Measurements from ENCODE around the gene NUDT6. TPM values are rescaled to one million over a fixed set of nuclear protein-coding genes. Genes with fewer than 3 reads are reported as not detected.

The NUDT6 gene
- total RNA-seq, 2 donors from 2014 or later, result 0.82 to 1.1 TPM

DNA sequence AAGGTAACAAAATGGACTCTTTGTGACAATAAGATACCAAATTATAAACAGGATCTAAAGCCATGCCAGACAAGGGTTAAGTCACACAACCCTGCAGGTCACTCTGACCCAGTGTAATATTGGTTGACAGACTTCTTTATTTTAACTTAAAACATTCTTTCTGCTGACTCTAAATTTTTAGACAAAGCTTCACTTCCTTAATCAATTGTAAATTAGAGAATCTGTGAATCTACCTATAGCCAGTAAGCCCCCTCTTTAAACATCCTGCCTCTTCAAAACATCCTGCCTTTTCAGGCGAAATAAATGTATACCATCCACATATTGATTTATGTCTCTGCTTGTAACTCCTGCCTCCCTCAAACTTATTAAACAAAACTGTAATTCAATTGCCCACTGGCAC, 14.2 kb downstream of the NUDT6 start:
- no peaks in the 10 kb centered on the region for H3K4me1 Mint-ChIP-seq
- no peak overlapping the region for H3K4me3 Mint-ChIP-seq
- no peak overlapping the region for H3K27ac Mint-ChIP-seq
- peaks cover 5% of the 10 kb centered on the region for H3K36me3 Mint-ChIP-seq (ENCODE audit: low read depth)
- no peaks in the 10 kb centered on the region for H3K9me3 ChIP-seq (ENCODE audit: control insufficient read depth, low read length, poor library complexity, severe bottlenecking)
- ATAC-seq, result no peak
- H3K27me3 Mint-ChIP-seq, result no peaks in the 10 kb centered on the region
- no peak for DNase-seq

DNA sequence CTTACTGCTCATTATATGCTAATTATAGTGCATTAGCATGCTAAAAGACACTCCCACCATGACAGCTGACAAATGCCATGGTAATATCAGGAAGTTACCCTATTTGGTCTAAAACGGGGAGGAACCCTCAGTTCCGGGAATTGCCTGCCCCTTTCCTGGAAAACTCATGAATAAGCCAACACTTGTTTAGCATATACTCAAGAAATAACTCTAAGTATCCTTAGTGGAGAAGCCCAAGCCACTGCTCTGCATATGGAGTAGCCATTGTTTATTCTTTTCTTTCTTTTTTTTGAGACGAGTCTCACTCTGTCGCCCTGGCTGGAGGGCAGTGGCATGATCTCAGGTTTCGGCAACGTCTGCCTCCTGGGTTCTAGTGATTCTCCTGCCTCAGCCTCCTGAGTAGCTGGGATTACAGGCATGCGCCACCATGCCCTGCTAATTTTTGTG, 15.5 kb downstream of the NUDT6 start:
- peaks cover 7% of the 10 kb centered on the region for H3K36me3 Mint-ChIP-seq (ENCODE audit: low read depth)
- no peak overlapping the region for H3K27ac Mint-ChIP-seq
- H3K9me3 ChIP-seq (ENCODE audit: control insufficient read depth, low read length, poor library complexity, severe bottlenecking), result no peaks in the 10 kb centered on the region
- no peaks in the 10 kb centered on the region for H3K27me3 Mint-ChIP-seq
- ATAC-seq (no peak), DNase-seq (no peak)
- no peaks in the 10 kb centered on the region for H3K4me1 Mint-ChIP-seq
- no peak overlapping the region for H3K4me3 Mint-ChIP-seq

DNA sequence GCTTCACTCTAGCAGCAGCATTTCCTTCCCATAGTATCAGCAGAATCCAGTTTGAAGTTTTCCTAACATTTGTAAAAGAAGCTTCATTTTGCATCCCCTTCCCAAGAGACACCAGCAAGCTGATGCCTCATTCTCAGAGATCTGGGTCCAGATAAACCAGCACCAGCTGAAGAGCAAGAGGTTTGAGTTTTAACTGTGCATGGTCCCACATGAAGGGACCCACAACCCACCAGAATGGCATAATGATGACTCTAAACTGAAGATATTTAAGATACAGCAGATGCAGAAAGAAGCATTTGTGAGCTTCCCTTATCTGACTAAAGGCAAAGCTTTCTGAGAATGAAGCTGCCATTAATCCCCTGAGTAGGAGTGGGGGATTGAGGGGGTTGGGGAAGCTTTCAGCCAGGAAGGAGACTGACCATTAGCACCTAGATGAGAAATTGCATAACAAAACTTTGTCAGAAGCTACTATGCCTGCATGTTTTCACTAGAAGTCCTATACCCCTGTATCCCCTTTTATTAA, 18.6 kb downstream of the NUDT6 start:
- H3K4me1 Mint-ChIP-seq, result no peaks in the 10 kb centered on the region
- H3K9me3 ChIP-seq (ENCODE audit: control insufficient read depth, low read length, poor library complexity, severe bottlenecking), result no peaks in the 10 kb centered on the region
- no peaks in the 10 kb centered on the region for H3K27me3 Mint-ChIP-seq
- DNase-seq (no peak), ATAC-seq (no peak)
- peaks cover 11% of the 10 kb centered on the region for H3K36me3 Mint-ChIP-seq (ENCODE audit: low read depth)
- no peak overlapping the region for H3K4me3 Mint-ChIP-seq
- no peak overlapping the region for H3K27ac Mint-ChIP-seq

DNA sequence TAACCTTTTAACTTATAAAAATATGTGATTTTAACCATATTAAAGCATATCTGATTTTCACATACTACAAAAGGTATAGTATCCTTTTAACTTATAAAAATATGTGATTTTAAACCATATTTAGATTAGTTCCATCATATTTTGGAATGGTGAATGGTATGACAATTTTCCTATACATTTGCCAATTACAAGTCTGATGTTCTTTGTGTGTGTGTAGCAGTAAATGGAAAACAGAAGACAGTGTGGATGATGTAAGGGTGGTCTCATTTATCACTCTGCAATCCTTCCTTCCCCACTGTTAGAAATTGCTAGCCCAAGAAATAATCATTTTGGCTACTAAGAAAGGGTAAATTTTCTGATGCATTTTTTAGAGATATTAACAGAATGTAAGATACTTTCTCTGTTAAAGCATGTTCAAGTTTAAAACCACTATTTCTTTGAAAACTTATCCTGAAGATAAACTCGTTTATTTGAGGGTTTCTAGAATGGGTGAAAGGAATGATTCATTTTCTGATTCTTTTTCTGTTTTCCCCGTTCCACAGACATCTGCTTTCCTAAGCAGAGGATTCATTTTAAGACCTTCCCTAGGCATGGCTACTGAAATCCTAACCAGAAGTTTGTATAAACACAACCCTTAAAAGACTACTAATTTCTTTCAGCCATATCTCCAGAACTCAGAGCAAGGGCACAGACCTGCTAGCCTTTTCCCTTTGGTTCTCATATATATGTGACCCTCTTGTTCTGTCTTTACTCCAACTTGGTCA, 21.0 kb downstream of the NUDT6 start:
- no peak for DNase-seq
- no peaks in the 10 kb centered on the region for H3K27me3 Mint-ChIP-seq
- H3K36me3 Mint-ChIP-seq (ENCODE audit: low read depth), result peaks cover 9% of the 10 kb centered on the region
- H3K4me1 Mint-ChIP-seq, result no peaks in the 10 kb centered on the region
- no peak for ATAC-seq
- H3K9me3 ChIP-seq (ENCODE audit: control insufficient read depth, low read length, poor library complexity, severe bottlenecking), result no peaks in the 10 kb centered on the region
- H3K27ac Mint-ChIP-seq, result no peak overlapping the region
- no peak overlapping the region for H3K4me3 Mint-ChIP-seq

DNA sequence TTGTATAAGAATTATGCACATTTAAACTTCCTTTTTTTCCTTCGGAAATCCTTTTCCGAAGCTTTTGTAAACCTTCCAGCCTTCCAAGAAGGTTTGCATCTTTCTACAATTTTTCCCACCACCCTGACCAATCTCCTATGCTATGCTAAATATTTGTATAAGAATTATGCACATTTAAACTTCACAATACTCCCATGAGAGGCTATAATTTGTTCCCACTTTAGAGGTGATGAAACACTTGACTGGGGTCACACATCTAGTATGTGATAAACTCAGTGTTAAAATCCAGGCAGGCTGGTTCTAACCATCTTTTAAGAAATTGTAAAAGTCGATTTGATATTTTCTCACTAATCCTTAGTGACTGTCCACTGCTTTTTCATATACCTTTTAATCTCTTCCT, 22.1 kb downstream of the NUDT6 start:
- DNase-seq (no peak), ATAC-seq (no peak)
- Mint-ChIP-seq H3K27me3 (no peaks in the 10 kb centered on the region), H3K36me3 (ENCODE audit: low read depth) (peaks cover 7% of the 10 kb centered on the region), H3K27ac (no peak overlapping the region), H3K4me1 (no peaks in the 10 kb centered on the region), H3K4me3 (no peak overlapping the region)
- no peaks in the 10 kb centered on the region for H3K9me3 ChIP-seq (ENCODE audit: control insufficient read depth, low read length, poor library complexity, severe bottlenecking)

DNA sequence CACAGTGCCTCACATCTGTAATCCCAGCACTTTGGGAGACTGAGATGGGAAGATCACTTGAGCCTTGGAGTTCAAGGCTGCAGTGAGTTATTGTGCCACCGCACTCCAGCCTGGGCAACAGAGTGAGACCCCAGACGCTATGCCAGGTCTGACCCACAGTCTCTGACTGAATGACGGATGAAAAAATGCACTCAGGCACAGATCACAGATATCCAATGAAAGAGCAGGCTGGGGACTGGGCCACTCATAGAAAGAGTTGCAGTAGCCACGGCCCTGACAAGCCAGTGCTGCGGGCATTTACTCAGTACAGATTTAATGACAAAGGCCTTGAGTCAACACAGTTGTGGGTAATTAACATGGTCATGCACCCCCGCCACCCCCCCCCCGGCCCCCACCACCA, 22.7 kb downstream of the NUDT6 start:
- Mint-ChIP-seq H3K27me3 (no peaks in the 10 kb centered on the region), H3K4me1 (no peaks in the 10 kb centered on the region), H3K36me3 (ENCODE audit: low read depth) (peaks cover 7% of the 10 kb centered on the region), H3K4me3 (no peak overlapping the region), H3K27ac (no peak overlapping the region)
- no peak for ATAC-seq
- no peaks in the 10 kb centered on the region for H3K9me3 ChIP-seq (ENCODE audit: control insufficient read depth, low read length, poor library complexity, severe bottlenecking)
- no peak for DNase-seq

DNA sequence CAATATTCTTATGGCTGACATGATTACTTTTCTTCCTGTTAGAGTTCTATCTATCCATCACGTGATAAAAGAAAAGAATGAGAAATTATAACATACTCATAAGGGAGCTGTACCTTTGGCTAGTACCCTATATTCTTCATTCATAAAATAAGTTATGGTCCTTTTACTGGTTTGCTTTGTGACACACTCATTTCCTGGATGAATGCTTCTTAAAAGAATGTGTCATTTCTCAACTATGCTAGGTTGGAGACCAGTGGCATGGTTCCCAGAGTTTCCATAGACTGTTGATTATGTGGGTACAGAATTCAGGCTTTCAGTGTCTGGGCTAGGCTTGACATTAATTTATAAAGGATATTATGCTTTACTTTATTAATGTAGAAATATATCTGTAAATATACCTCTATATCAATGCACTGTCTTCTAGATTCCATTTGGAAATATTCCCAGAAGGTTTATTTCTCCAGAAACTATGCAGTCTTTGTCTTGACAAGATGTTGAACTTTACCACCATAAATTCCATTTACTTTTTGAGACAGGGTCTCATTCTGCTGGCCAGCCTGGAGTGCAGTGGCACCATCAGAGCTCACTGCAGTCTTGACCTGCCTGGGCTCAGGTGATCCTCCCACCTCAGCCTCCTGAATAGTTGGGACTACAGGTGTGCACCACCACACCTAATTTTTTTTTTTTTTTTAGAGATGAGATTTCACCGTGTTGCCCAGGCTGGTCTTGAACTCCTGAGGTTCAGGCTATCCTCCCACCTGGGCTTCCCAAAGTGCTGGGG, 23.8 kb downstream of the NUDT6 start:
- ATAC-seq, result no peak
- no peaks in the 10 kb centered on the region for H3K9me3 ChIP-seq (ENCODE audit: control insufficient read depth, low read length, poor library complexity, severe bottlenecking)
- no peaks in the 10 kb centered on the region for H3K4me1 Mint-ChIP-seq
- H3K4me3 Mint-ChIP-seq, result no peak overlapping the region
- no peak for DNase-seq
- H3K27ac Mint-ChIP-seq, result no peak overlapping the region
- H3K36me3 Mint-ChIP-seq (ENCODE audit: low read depth), result peaks cover 7% of the 10 kb centered on the region
- no peaks in the 10 kb centered on the region for H3K27me3 Mint-ChIP-seq

DNA sequence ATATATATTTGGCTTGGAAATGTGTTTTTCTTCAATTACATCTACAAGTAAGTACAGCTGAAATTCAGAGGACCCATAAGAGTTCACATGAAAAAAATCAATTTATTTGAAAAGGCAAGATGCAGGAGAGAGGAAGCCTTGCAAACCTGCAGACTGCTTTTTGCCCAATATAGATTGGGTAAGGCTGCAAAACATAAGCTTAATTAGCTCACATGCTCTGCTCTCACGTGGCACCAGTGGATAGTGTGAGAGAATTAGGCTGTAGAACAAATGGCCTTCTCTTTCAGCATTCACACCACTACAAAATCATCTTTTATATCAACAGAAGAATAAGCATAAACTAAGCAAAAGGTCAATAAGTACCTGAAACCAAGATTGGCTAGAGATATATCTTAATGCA, 26.1 kb downstream of the NUDT6 start:
- Mint-ChIP-seq H3K27me3 (no peaks in the 10 kb centered on the region), H3K4me1 (no peaks in the 10 kb centered on the region), H3K36me3 (ENCODE audit: low read depth) (peaks cover 4% of the 10 kb centered on the region), H3K27ac (no peak overlapping the region), H3K4me3 (no peak overlapping the region)
- DNase-seq (no peak), ATAC-seq (no peak)
- H3K9me3 ChIP-seq (ENCODE audit: control insufficient read depth, low read length, poor library complexity, severe bottlenecking), result no peaks in the 10 kb centered on the region

DNA sequence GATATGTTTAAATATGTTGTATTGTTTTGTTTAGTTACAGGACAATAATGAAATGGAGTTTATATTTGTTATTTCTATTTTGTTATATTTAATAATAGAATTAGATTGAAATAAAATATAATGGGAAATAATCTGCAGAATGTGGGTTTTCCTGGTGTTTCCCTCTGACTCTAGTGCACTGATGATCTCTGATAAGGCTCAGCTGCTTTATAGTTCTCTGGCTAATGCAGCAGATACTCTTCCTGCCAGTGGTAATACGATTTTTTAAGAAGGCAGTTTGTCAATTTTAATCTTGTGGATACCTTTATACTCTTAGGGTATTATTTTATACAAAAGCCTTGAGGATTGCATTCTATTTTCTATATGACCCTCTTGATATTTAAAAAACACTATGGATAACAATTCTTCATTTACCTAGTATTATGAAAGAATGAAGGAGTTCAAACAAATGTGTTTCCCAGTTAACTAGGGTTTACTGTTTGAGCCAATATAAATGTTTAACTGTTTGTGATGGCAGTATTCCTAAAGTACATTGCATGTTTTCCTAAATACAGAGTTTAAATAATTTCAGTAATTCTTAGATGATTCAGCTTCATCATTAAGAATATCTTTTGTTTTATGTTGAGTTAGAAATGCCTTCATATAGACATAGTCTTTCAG, 26.9 kb downstream of the NUDT6 start:
- Mint-ChIP-seq H3K4me3 (no peak overlapping the region), H3K4me1 (no peaks in the 10 kb centered on the region), H3K36me3 (ENCODE audit: low read depth) (peaks cover 4% of the 10 kb centered on the region), H3K27me3 (no peaks in the 10 kb centered on the region), H3K27ac (no peak overlapping the region)
- no peaks in the 10 kb centered on the region for H3K9me3 ChIP-seq (ENCODE audit: control insufficient read depth, low read length, poor library complexity, severe bottlenecking)
- DNase-seq (no peak), ATAC-seq (no peak)

DNA sequence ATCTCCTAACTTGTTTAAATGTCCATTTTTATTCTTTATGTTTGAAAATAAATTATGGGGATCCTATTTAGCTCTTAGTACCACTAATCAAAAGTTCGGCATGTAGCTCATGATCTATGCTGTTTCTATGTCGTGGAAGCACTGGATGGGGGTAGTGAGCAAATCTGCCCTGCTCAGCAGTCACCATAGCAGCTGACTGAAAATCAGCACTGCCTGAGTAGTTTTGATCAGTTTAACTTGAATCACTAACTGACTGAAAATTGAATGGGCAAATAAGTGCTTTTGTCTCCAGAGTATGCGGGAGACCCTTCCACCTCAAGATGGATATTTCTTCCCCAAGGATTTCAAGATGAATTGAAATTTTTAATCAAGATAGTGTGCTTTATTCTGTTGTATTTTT, 27.6 kb downstream of the NUDT6 start:
- no peak for ATAC-seq
- H3K9me3 ChIP-seq (ENCODE audit: control insufficient read depth, low read length, poor library complexity, severe bottlenecking), result no peaks in the 10 kb centered on the region
- H3K4me1 Mint-ChIP-seq, result no peaks in the 10 kb centered on the region
- no peaks in the 10 kb centered on the region for H3K36me3 Mint-ChIP-seq (ENCODE audit: low read depth)
- no peak overlapping the region for H3K27ac Mint-ChIP-seq
- H3K27me3 Mint-ChIP-seq, result no peaks in the 10 kb centered on the region
- DNase-seq, result no peak
- H3K4me3 Mint-ChIP-seq, result no peak overlapping the region

DNA sequence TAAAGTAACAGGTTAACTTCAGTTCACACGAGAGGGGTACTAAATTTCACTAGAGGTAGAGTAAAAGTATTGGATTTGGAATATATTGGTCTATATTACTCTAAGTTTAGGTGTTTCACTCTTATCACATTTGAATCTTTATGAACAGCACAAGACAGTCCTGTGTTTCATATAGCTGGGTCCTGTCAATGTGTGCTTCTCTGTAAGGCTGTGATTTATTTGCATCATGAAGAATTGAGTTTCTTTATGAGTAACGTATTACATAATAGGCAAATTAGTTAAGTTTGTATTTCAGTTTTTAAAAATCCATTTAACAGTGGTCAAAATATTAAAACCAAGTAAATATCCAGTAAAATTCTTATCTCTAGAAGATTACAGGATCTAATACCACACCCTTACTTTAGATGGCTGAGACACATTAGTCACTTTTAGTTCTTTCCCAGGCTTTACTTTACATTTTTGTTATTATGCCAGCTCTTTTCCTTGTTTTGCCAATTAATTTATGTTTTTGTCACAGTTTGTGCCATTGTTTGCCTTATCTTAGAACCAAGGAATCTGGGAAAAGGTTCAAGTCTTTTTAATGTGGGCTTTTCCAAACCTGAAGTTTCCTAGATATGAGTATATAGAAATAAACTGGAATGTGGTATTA, 32.1 kb downstream of the NUDT6 start:
- no peak for DNase-seq
- no peak overlapping the region for H3K4me3 Mint-ChIP-seq
- H3K36me3 Mint-ChIP-seq (ENCODE audit: low read depth), result no peaks in the 10 kb centered on the region
- no peaks in the 10 kb centered on the region for H3K27me3 Mint-ChIP-seq
- no peak overlapping the region for H3K27ac Mint-ChIP-seq
- no peaks in the 10 kb centered on the region for H3K9me3 ChIP-seq (ENCODE audit: control insufficient read depth, low read length, poor library complexity, severe bottlenecking)
- no peak for ATAC-seq
- H3K4me1 Mint-ChIP-seq, result no peaks in the 10 kb centered on the region

DNA sequence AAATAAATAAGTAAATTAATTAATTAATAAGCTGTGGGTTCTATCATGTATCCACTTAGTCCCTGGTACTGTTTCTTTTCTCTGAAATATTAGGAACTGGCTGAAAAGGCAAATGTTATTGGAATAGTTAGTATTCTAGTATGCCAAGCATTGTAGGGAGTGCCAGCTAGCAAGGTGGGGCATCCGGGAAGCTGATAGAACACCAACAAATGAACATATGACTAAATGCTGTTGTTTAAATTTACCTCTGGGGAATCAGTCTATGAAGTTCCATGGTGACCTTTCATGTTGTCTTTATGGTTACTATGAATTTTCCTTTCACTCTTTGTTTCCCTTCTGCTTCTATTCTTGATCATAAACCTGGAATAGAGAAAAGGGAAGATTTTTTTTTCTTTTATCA, 32.7 kb downstream of the NUDT6 start:
- no peak for ATAC-seq
- DNase-seq, result no peak
- H3K36me3 Mint-ChIP-seq (ENCODE audit: low read depth), result no peaks in the 10 kb centered on the region
- no peaks in the 10 kb centered on the region for H3K4me1 Mint-ChIP-seq
- no peak overlapping the region for H3K4me3 Mint-ChIP-seq
- H3K9me3 ChIP-seq (ENCODE audit: control insufficient read depth, low read length, poor library complexity, severe bottlenecking), result no peaks in the 10 kb centered on the region
- no peaks in the 10 kb centered on the region for H3K27me3 Mint-ChIP-seq
- no peak overlapping the region for H3K27ac Mint-ChIP-seq

DNA sequence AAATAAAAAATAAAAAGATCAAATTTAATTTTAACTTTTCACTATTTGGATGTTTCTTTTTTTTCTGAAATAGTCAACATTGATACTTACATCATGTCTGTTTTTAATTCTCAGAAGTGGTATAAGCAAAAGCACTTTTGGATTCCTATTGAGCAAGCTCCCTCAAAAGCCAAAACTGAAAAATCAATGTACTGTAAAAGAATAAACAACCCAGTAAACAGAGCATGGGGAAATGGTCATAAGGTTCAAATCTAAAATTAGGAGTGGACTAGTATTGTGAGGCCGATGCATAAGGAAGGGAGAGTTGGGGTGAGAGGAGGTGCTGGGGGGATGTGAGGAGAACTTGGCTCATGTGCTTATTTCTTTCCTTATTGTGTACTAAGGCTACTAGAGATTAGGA, 37.9 kb downstream of the NUDT6 start:
- ATAC-seq (no peak), DNase-seq (no peak)
- Mint-ChIP-seq H3K36me3 (ENCODE audit: low read depth) (peaks cover 2% of the 10 kb centered on the region), H3K27ac (no peak overlapping the region), H3K27me3 (no peaks in the 10 kb centered on the region), H3K4me3 (no peak overlapping the region), H3K4me1 (no peaks in the 10 kb centered on the region)
- H3K9me3 ChIP-seq (ENCODE audit: control insufficient read depth, low read length, poor library complexity, severe bottlenecking), result no peaks in the 10 kb centered on the region

All from T-helper 17 cell (primary cell).